Keratinocyte (primary cell): Measurements from ENCODE around the gene NDOR1. TPM values are rescaled to one million over a fixed set of nuclear protein-coding genes. Genes with fewer than 3 reads are reported as not detected.

Source experiments
- DNase-seq: peaks from one replicate; pipeline ENCODE4 v3.0.0-alpha.2; 2011; ENCODE audit warnings: low read depth, missing footprints, low spot score
- FAIRE-seq: peaks from 2 replicates; lab custom pipeline; 2011; peaks lifted over from hg19 to GRCh38; lab: Jason Lieb, UNC
- H2AFZ ChIP-seq: 2 replicates; pipeline ENCODE4 v1.6.0; 2012; ENCODE audit warnings: low read length, control low read depth, inconsistent platforms; ENCODE audit not compliant: control insufficient read depth
- H3K27ac ChIP-seq: 2 replicates; pipeline ENCODE4 v1.5.1; 2011; ENCODE audit warnings: low read length; ENCODE audit not compliant: control insufficient read depth, insufficient read depth
- H3K27me3 ChIP-seq: 3 replicates; pipeline ENCODE4 v1.6.0; 2011; ENCODE audit warnings: low read length; ENCODE audit not compliant: control insufficient read depth, insufficient read depth; ENCODE audit errors: extremely low read depth
- H3K36me3 ChIP-seq, 2 experiments: 2 replicates in 1 of 2; 3 replicates in 1 of 2; pipeline ENCODE4 v1.5.1; 2011; ENCODE audit warnings: low read length in 2 of 2, mild to moderate bottlenecking in 1 of 2; ENCODE audit not compliant: control insufficient read depth in 2 of 2, insufficient read depth in 2 of 2; ENCODE audit errors: extremely low read depth in 1 of 2
- H3K4me1 ChIP-seq: 3 replicates; pipeline ENCODE4 v1.5.1; 2011; ENCODE audit warnings: low read length; ENCODE audit not compliant: control insufficient read depth, insufficient read depth; ENCODE audit errors: extremely low read depth
- H3K4me2 ChIP-seq: 3 replicates; pipeline ENCODE4 v1.6.0; 2011; ENCODE audit warnings: low read depth, low read length; ENCODE audit not compliant: control insufficient read depth, insufficient read depth; ENCODE audit errors: extremely low read depth
- H3K4me3 ChIP-seq, 3 experiments: fragments of 200-600 bp in 1 of 3; sonication (generic) in 1 of 3; 2 replicates in 2 of 3; 3 replicates in 1 of 3; pipeline ENCODE4 v1.5.1; 2011 to 2016; ENCODE audit warnings: low read length in 3 of 3, mild to moderate bottlenecking in 3 of 3, control low read depth in 2 of 3, inconsistent platforms in 1 of 3, low read depth in 1 of 3, mixed read lengths in 1 of 3, mixed run types in 1 of 3, moderate library complexity in 1 of 3; ENCODE audit not compliant: control insufficient read depth in 2 of 3, insufficient read depth in 2 of 3; ENCODE audit errors: extremely low read depth in 1 of 3
- H3K79me2 ChIP-seq: 2 replicates; pipeline ENCODE4 v1.6.0; 2012; ENCODE audit warnings: low read length; ENCODE audit not compliant: control insufficient read depth, insufficient read depth
- H3K9ac ChIP-seq: 3 replicates; pipeline ENCODE4 v1.6.0; 2011; ENCODE audit warnings: low read length; ENCODE audit not compliant: control insufficient read depth, insufficient read depth; ENCODE audit errors: extremely low read depth
- H3K9me1 ChIP-seq: 3 replicates; pipeline ENCODE4 v1.6.0; 2011; ENCODE audit warnings: low read length; ENCODE audit not compliant: control insufficient read depth, insufficient read depth; ENCODE audit errors: extremely low read depth
- H3K9me3 ChIP-seq: 2 replicates; pipeline ENCODE4 v1.5.1; 2012; ENCODE audit warnings: low read depth, low read length; ENCODE audit not compliant: control insufficient read depth
- H4K20me1 ChIP-seq: 3 replicates; pipeline ENCODE4 v1.6.0; 2011; ENCODE audit warnings: low read length; ENCODE audit not compliant: control insufficient read depth, insufficient read depth; ENCODE audit errors: extremely low read depth
- CTCF ChIP-seq, 3 experiments: IDR thresholded peaks in 1 of 3; conservative IDR thresholded peaks in 1 of 3; optimal IDR thresholded peaks in 1 of 3; 2 replicates in 2 of 3; 3 replicates in 1 of 3; pipeline versions ENCODE3 to v1.5.1; 2011; ENCODE audit warnings: low read length in 3 of 3, mild to moderate bottlenecking in 3 of 3, moderate library complexity in 2 of 3, control low read depth in 1 of 3, inconsistent platforms in 1 of 3; ENCODE audit not compliant: insufficient read depth in 2 of 3; ENCODE audit errors: extremely low read depth in 1 of 3
- EZH2 ChIP-seq: IDR thresholded peaks from one replicate; pipeline ENCODE4 v1.6.1; 2012; ENCODE audit warnings: inconsistent platforms, mild to moderate bottlenecking, low read length, moderate library complexity
- dilution Hi-C: fragments of 300-500 bp; cut with MboI; formaldehyde crosslinking; loops from one replicate; pipeline ENCODE4 v1.7.0; 2020; ENCODE audit warnings: low sequenced_read_pairs; ENCODE audit not compliant: extremely low pct_ligation_motif_present
- polyA plus RNA-seq, 5 experiments: library from polyadenylated mRNA; depleted of rRNA in 3 of 5; stranded (reverse) in 3 of 5; stranded (forward) in 1 of 5; unstranded in 1 of 5; fragments of >200 nt; gene quantifications; 1 replicate in 1 of 5; 2 replicates in 3 of 5; 3 replicates in 1 of 5; pipeline versions ENCODE4 v1.2.1 to v1.2.3, GENCODE V29; 2011 to 2012; ENCODE audit warnings: missing spikeins in 2 of 5, low read depth in 1 of 5, low replicate concordance in 1 of 5

Gene NDOR1
- polyA plus RNA-seq, 1 donor (not counting 4 experiments of a cell fraction or from before 2014, with no cell fraction given): 3.9 TPM

- Histone ChIP-seq H3K36me3 (peaks cover 0 to 6% of the 10 kb centered on the region in 2 experiments), H3K79me2 (peaks cover 4% of the 10 kb centered on the region), H2AFZ (no peak overlapping the region), H3K4me2 (no peak overlapping the region), H3K9ac (no peak overlapping the region), H3K27ac (no peak overlapping the region), H4K20me1 (no peaks in the 10 kb centered on the region), H3K9me3 (no peaks in the 10 kb centered on the region), H3K4me1 (no peaks in the 10 kb centered on the region), H3K4me3 (no peak overlapping the region), H3K9me1 (no peaks in the 10 kb centered on the region), H3K27me3 (peaks cover 13% of the 10 kb centered on the region)
- FAIRE-seq (no peak), DNase-seq (no peak)
- no peak for TF ChIP-seq CTCF (optimal IDR thresholded peaks at IDR 0.05 in 1 of 3, IDR thresholded peaks at IDR 0.05 in 1 of 3, conservative IDR thresholded peaks at IDR 0.05 in 1 of 3; ENCODE audit: extremely low read depth in 1 of 3, insufficient read depth in 2 of 3, low read length in 3 of 3)
- no peak for TF ChIP-seq EZH2
- dilution Hi-C loops: no loop called here
Measured at GRCh38 chr9:137234055-137234697, 28.7 kb downstream of the NDOR1 start.

GRCh38 chr9:137234758-137235423 lies 29.4 kb downstream of the NDOR1 start:
- DNase-seq (no peak), FAIRE-seq (no peak)
- Histone ChIP-seq H3K4me1 (no peaks in the 10 kb centered on the region), H3K9ac (no peak overlapping the region), H3K9me1 (no peaks in the 10 kb centered on the region), H3K79me2 (peaks cover 6% of the 10 kb centered on the region), H3K36me3 (peaks cover 0 to 6% of the 10 kb centered on the region in 2 experiments), H3K27me3 (peaks cover 12% of the 10 kb centered on the region), H3K4me3 (no peak overlapping the region), H4K20me1 (no peaks in the 10 kb centered on the region), H2AFZ (no peak overlapping the region), H3K27ac (no peak overlapping the region), H3K9me3 (no peaks in the 10 kb centered on the region), H3K4me2 (no peak overlapping the region)
- TF ChIP-seq CTCF (optimal IDR thresholded peaks at IDR 0.05 in 1 of 3, IDR thresholded peaks at IDR 0.05 in 1 of 3, conservative IDR thresholded peaks at IDR 0.05 in 1 of 3; ENCODE audit: extremely low read depth in 1 of 3, insufficient read depth in 2 of 3, low read length in 3 of 3): no peak
- no peak for TF ChIP-seq EZH2
- dilution Hi-C loops: no loop called here
